NCI-H1105 (cell line): Measurements from ENCODE around the gene WDR90.
A peak's percentile ranks its signal among the peaks of the same experiment; 100 is the strongest.

ENCODE experiments used
- DNase-seq: peaks from one replicate; lab custom pipeline; 2025; lab: John Stamatoyannopoulos, UW

Gene WDR90

GRCh38 chr16:626787-627453 lies 22.2 kb upstream of the WDR90 start:
- no peak for DNase-seq

- no peak for DNase-seq
These were observed 21.5 kb upstream of the WDR90 start for GRCh38 chr16:627454-628239.

- no peak for DNase-seq
These were observed 20.7 kb upstream of the WDR90 start for GRCh38 chr16:628321-629061.

- DNase-seq: no peak
These were observed 19.9 kb upstream of the WDR90 start for GRCh38 chr16:629185-629832.

- DNase-seq: no peak
These were observed 19.3 kb upstream of the WDR90 start for GRCh38 chr16:629833-630248.

GRCh38 chr16:630249-630814 lies 18.8 kb upstream of the WDR90 start:
- DNase-seq: no peak

GRCh38 chr16:630815-631405 lies 18.3 kb upstream of the WDR90 start, which contains the start of gene WFIKKN1:
Gene WFIKKN1, plus strand, starts transcription at chr16:630985. Its CDS starts 269 bp downstream, at chr16:631254.
- no peak for DNase-seq

- DNase-seq: no peak
These were observed 17.3 kb upstream of the WDR90 start for GRCh38 chr16:631808-632358.

- no peak for DNase-seq
These were observed 16.5 kb upstream of the WDR90 start for GRCh38 chr16:632486-633335.

GRCh38 chr16:633336-634050 lies 15.7 kb upstream of the WDR90 start:
- DNase-seq: no peak

GRCh38 chr16:634051-634670 lies 15.0 kb upstream of the WDR90 start:
- no peak for DNase-seq

- no peak for DNase-seq
These were observed 14.2 kb upstream of the WDR90 start for GRCh38 chr16:634996-635395.

GRCh38 chr16:635573-636205 lies 13.5 kb upstream of the WDR90 start:
- no peak for DNase-seq

GRCh38 chr16:636206-637080 lies 12.7 kb upstream of the WDR90 start, which contains the start of gene METTL26:
Gene METTL26, minus strand, starts transcription at chr16:636305. Its CDS starts 15 bp downstream, at chr16:636290.
- DNase-seq: peak; percentile 74

GRCh38 chr16:637081-638018 lies 11.8 kb upstream of the WDR90 start:
- peak; percentile 45 for DNase-seq

GRCh38 chr16:638034-638543 lies 11.1 kb upstream of the WDR90 start:
- DNase-seq: no peak
